Lung (tissue), 12 donors: ENCODE data around the gene JPH2. TPM values are rescaled to one million over a fixed set of nuclear protein-coding genes. Genes with fewer than 3 reads are reported as not detected.

ENCODE experiments used
- ATAC-seq: fragments of 200-7000 bp; cut with Tn5 transposase; one replicate; pipeline ENCODE4 v1.9.1; 2020; ENCODE audit warnings: moderate number of reproducible peaks; ENCODE audit not compliant: insufficient read depth, low FRiP score
- DNase-seq, 3 donors: peaks; one replicate each; pipeline ENCODE4 v3.0.0-alpha.2; 2013 to 2017
- H3K27ac ChIP-seq, 2 donors: one replicate each; pipeline ENCODE4 v1.5.1; 2013; ENCODE audit warnings: mild to moderate bottlenecking in 2 of 2, moderate library complexity in 2 of 2, control low read depth in 1 of 2, inconsistent platforms in 1 of 2, low read depth in 1 of 2, low read length in 1 of 2
- H3K27me3 ChIP-seq, 3 donors: one replicate each; pipeline ENCODE4 v1.5.1; 2013; ENCODE audit warnings: low read length in 2 of 3; ENCODE audit not compliant: control insufficient read depth in 3 of 3, insufficient read depth in 3 of 3
- H3K36me3 ChIP-seq, 4 donors: one replicate each; pipeline ENCODE4 v1.5.1; 2013; ENCODE audit warnings: low read length in 4 of 4, mild to moderate bottlenecking in 1 of 4, moderate library complexity in 1 of 4; ENCODE audit not compliant: control insufficient read depth in 4 of 4, insufficient read depth in 4 of 4
- H3K4me1 ChIP-seq, 5 donors: one replicate each; pipeline ENCODE4 v1.5.1; 2013; ENCODE audit warnings: low read length in 5 of 5, mild to moderate bottlenecking in 2 of 5, moderate library complexity in 1 of 5; ENCODE audit not compliant: control insufficient read depth in 5 of 5, insufficient read depth in 5 of 5
- H3K4me3 ChIP-seq: one replicate; pipeline ENCODE4 v1.5.1; 2013; ENCODE audit warnings: mild to moderate bottlenecking, control low read depth, moderate library complexity
- H3K9ac ChIP-seq, 2 donors: one replicate each; pipeline ENCODE4 v1.5.1; 2013; ENCODE audit warnings: low read length in 2 of 2, control low read depth in 1 of 2; ENCODE audit not compliant: insufficient read depth in 1 of 2
- H3K9me3 ChIP-seq, 4 donors: one replicate each; pipeline ENCODE4 v1.5.1; 2013; ENCODE audit warnings: low read length in 3 of 4, mild to moderate bottlenecking in 1 of 4, moderate library complexity in 1 of 4; ENCODE audit not compliant: control insufficient read depth in 4 of 4, insufficient read depth in 3 of 4
- CTCF ChIP-seq: IDR thresholded peaks from 2 replicates; pipeline ENCODE4 v1.5.1; 2012; ENCODE audit warnings: mild to moderate bottlenecking; ENCODE audit errors: control extremely low read depth, extremely low read depth
- WGBS, 2 donors: extraction: QIAGEN DNeasy Blood & Tissue Kit; methylation state at CpG; one replicate each; pipeline ENCODE4 v1.1.7; 2013; 5-methylcytosine and 5-hydroxymethylcytosine counted together
- polyA plus RNA-seq, 2 donors: library from polyadenylated mRNA; stranded (reverse); fragments of 200-250 nt; gene quantifications; one replicate each; pipeline ENCODE4 v1.2.1, GENCODE V29; 2013
- total RNA-seq, 2 donors: library from RNA; depleted of rRNA in 1 of 2; stranded (reverse); fragments of >200 nt in 1 of 2; gene quantifications; one replicate each; pipeline ENCODE4 v1.2.1, GENCODE V29; 2014 to 2021
- donor health status: control.
- donor health status: control.
- donor health status: Bipolar disorder and iron deficiency.
- donor health status: healthy.
- donor health status: DM: yes; HTN: yes; CAD: no.

JPH2 gene
- total and polyA plus RNA-seq, 4 donors, result 2.5 to 9.2 (median 2.7) TPM

GRCh38 chr20:44084891-44085290 is 102.1 kb downstream of the JPH2 start:
- ATAC-seq (no peak), DNase-seq (no peak)
- H3K4me1 ChIP-seq, result peaks cover 0 to 12% (median 0%) of the 10 kb centered on the region in 5 donors
- WGBS, 2 donors, result 91 to 97% methylated on average over 7 of the region's 7 CpGs
- TF ChIP-seq CTCF, result no peak
- no peak overlapping the region for H3K4me3 ChIP-seq
- no peaks in the 10 kb centered on the region for H3K27me3 ChIP-seq
- H3K27ac ChIP-seq, result no peak overlapping the region
- H3K36me3 ChIP-seq, result no peaks in the 10 kb centered on the region
- H3K9me3 ChIP-seq, result no peaks in the 10 kb centered on the region
- H3K9ac ChIP-seq, result no peak overlapping the region

- WGBS, 2 donors, result 76 to 95% methylated on average over 2 of the region's 2 CpGs
- Histone ChIP-seq H3K4me1 (peaks cover 0 to 12% (median 0%) of the 10 kb centered on the region in 5 donors), H3K9me3 (no peaks in the 10 kb centered on the region), H3K27ac (no peak overlapping the region), H3K9ac (no peak overlapping the region), H3K4me3 (no peak overlapping the region), H3K36me3 (no peaks in the 10 kb centered on the region), H3K27me3 (no peaks in the 10 kb centered on the region)
- TF ChIP-seq CTCF, result no peak
- DNase-seq (no peak), ATAC-seq (no peak)
Observed at GRCh38 chr20:44084439-44084838, 102.5 kb downstream of the JPH2 start.

GRCh38 chr20:44083220-44083933 is 103.6 kb downstream of the JPH2 start:
- no peaks in the 10 kb centered on the region for H3K36me3 ChIP-seq
- DNase-seq (no peak), ATAC-seq (no peak)
- H3K9ac ChIP-seq, result no peak overlapping the region
- H3K9me3 ChIP-seq, result no peaks in the 10 kb centered on the region
- WGBS, 2 donors, result 90 to 91% methylated on average over 10 of the region's 10 CpGs
- H3K27me3 ChIP-seq, result no peaks in the 10 kb centered on the region
- no peak overlapping the region for H3K27ac ChIP-seq
- no peak overlapping the region for H3K4me3 ChIP-seq
- peaks cover 0 to 12% (median 0%) of the 10 kb centered on the region in 5 donors for H3K4me1 ChIP-seq
- no peak for TF ChIP-seq CTCF

- Histone ChIP-seq H3K9me3 (no peaks in the 10 kb centered on the region), H3K27ac (no peak overlapping the region), H3K4me3 (no peak overlapping the region), H3K4me1 (peaks cover 0 to 6% (median 0%) of the 10 kb centered on the region in 5 donors), H3K9ac (no peak overlapping the region), H3K27me3 (no peaks in the 10 kb centered on the region), H3K36me3 (no peaks in the 10 kb centered on the region)
- 75 to 80% methylated on average over 5 of the region's 5 CpGs for WGBS, 2 donors
- no peak for DNase-seq
- TF ChIP-seq CTCF, result no peak
- no peak for ATAC-seq
Observed at GRCh38 chr20:44081888-44082287, 105.1 kb downstream of the JPH2 start.
